Thyroid gland (tissue), 4 donors: ENCODE data around the gene ALCAM.

Experiments used
- CTCF ChIP-seq, 6 experiments: fragments of 200-600 bp in 3 of 6; fragments of 450-650 bp in 3 of 6; sonication (generic) in 3 of 6; IDR thresholded peaks; one replicate each; pipeline ENCODE4 v1.5.1; 2016 to 2019; ENCODE audit warnings: antibody characterized with exemption in 6 of 6, mild to moderate bottlenecking in 2 of 6, inconsistent platforms in 1 of 6, moderate library complexity in 1 of 6
- POLR2A ChIP-seq, 2 donors: fragments of 450-650 bp; IDR thresholded peaks; one replicate each; pipeline ENCODE4 v1.6.1; 2017; ENCODE audit warnings: antibody characterized with exemption in 2 of 2, mild to moderate bottlenecking in 2 of 2, moderate library complexity in 1 of 2

GRCh38 chr3:105618556-105618955 lies 251.8 kb downstream of the ALCAM start:
- TF ChIP-seq CTCF (IDR thresholded peaks at IDR 0.05) (no peak), POLR2A (IDR thresholded peaks at IDR 0.05) (no peak)
